HuH-7 (cell line): ENCODE data around the gene NR3C2.

Source experiments
- DNase-seq: peaks from one replicate; pipeline ENCODE4 v3.0.0; 2011; ENCODE audit warnings: low spot score

The NR3C2 gene

GRCh38 chr4:148076964-148077363 is 365.2 kb downstream of the NR3C2 start:
- no peak for DNase-seq

GRCh38 chr4:148075438-148075837 is 366.8 kb downstream of the NR3C2 start:
- no peak for DNase-seq

- DNase-seq, result no peak
Measured at GRCh38 chr4:148074462-148074861, 367.8 kb downstream of the NR3C2 start.

- DNase-seq, result no peak
Measured at GRCh38 chr4:148073349-148073748, 368.9 kb downstream of the NR3C2 start.

- DNase-seq, result no peak
Measured at GRCh38 chr4:148072789-148073188, 369.4 kb downstream of the NR3C2 start.

- no peak for DNase-seq
Measured at GRCh38 chr4:148071009-148071408, 371.2 kb downstream of the NR3C2 start.

- no peak for DNase-seq
Measured at GRCh38 chr4:148069895-148070178, 372.4 kb downstream of the NR3C2 start.

GRCh38 chr4:148069086-148069894 is 372.9 kb downstream of the NR3C2 start:
- no peak for DNase-seq

GRCh38 chr4:148068065-148068911 is 373.9 kb downstream of the NR3C2 start:
- no peak for DNase-seq

- DNase-seq, result no peak
Measured at GRCh38 chr4:148067301-148067916, 374.8 kb downstream of the NR3C2 start.

- DNase-seq, result no peak
Measured at GRCh38 chr4:148065075-148065474, 377.1 kb downstream of the NR3C2 start.

- no peak for DNase-seq
Measured at GRCh38 chr4:148064451-148064850, 377.8 kb downstream of the NR3C2 start.

- no peak for DNase-seq
Measured at GRCh38 chr4:148062301-148062950, 379.8 kb downstream of the NR3C2 start.

- no peak for DNase-seq
Measured at GRCh38 chr4:148061795-148062194, 380.4 kb downstream of the NR3C2 start.

GRCh38 chr4:148061141-148061481 is 381.1 kb downstream of the NR3C2 start:
- DNase-seq, result no peak

GRCh38 chr4:148060264-148061140 is 381.7 kb downstream of the NR3C2 start:
- no peak for DNase-seq

- DNase-seq, result no peak
Measured at GRCh38 chr4:148059617-148060180, 382.5 kb downstream of the NR3C2 start.

- no peak for DNase-seq
Measured at GRCh38 chr4:148057984-148058859, 384.0 kb downstream of the NR3C2 start.

GRCh38 chr4:148057516-148057915 is 384.7 kb downstream of the NR3C2 start:
- no peak for DNase-seq

- no peak for DNase-seq
Measured at GRCh38 chr4:148056879-148057278, 385.3 kb downstream of the NR3C2 start.
